GM19455 (cell line): ENCODE results near the gene PLIN4.

Experiments
- ATAC-seq: cut with Tn5 transposase; IDR thresholded peaks from one replicate; pipeline ENCODE4 v1.9.1; 2021; ENCODE audit not compliant: unreplicated experiment

PLIN4 gene

DNA sequence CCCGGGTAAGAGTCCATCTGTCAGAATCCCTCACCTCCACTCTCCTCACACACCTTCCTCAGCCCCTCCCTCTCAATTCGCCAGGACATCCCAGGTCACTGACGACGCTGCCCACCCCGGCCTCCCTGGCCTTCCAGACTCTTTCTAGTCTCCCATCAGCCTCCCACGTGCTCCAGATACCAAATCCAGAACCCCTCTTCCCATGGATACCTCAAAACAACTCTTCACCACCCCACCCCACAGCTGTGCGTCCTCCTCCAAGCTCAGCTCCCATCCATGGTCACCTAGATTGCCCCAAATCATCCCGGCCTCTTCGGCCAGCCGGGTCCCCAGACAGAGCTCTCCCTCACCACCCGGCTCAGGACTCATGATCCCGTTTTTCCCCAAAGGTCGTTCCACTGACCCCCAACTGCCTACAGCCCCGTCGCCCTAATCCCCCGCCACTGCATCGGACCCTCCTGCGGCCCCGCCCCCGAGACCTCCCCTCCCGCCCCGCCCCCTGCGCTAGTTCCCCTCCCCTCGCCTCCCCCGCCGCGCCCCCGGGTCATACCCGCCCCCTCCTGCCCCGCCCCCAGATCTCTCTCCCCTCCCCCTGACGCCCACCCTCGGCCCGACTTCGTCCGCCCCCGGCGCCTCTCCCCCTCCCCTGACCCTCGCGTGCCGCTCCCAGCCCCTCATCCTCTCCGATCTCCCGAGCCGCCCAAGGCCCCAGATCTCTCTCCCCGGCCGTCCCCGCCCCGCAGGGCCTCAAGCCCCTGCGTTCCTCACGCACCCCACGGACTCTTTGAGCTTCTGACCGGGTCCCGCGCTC lies 61.2 kb downstream of the PLIN4 start:
- peak; percentile 9 for ATAC-seq

DNA sequence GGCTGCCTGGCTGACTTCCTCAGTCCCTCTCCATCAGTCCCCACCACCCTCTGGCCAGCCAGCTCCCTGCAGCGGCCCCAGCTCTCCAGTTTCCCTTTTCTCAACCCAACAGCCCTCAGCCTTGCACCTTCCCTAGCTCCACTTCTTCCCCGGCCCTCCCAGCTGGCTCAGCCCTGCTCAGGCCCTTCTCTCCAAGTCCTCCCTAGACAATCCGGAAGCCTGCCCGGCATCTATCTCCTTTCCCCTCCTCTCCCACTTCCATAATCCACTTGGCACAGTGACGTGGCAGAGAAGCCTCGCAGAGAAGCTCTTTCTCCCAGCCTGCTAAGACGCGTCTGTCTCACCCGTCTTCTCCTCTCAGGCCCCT lies 61.8 kb downstream of the PLIN4 start:
- ATAC-seq = no peak

DNA sequence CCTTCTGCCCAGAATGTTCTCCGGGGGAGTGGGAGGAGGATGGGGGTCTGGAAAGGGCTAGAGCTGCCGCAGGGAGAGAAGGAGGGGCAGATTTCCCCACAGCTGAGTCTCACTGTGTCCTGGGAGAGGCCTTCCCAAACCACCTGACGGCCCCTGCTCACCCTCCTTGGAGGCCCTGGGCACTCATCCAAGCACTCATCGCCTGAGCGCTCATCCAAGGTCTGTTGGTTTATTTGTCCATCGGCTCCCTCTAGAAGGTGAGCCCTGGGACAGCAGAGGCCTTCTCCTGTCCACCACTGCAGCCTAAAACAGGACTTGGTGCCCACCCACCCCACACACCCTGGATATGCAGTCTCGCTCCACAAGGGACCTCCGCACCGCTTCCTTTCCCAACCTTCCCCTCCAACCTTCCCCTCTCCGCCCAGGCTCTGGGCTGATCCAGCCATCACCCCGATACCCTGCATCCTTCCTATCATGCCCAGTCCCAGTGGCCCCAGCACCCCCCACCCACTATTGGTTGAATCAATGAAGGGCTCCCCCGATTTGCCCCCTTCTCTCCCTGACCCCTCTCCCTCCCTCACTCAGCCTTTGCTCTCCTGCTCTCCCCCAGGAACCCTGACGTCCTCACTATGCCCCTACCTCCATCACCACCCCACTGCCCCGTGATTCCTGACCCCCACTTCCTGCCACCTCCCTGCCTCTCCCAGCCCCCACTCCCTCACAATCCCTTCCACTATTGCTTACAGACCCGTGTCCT lies 62.4 kb downstream of the PLIN4 start:
- ATAC-seq = no peak

DNA sequence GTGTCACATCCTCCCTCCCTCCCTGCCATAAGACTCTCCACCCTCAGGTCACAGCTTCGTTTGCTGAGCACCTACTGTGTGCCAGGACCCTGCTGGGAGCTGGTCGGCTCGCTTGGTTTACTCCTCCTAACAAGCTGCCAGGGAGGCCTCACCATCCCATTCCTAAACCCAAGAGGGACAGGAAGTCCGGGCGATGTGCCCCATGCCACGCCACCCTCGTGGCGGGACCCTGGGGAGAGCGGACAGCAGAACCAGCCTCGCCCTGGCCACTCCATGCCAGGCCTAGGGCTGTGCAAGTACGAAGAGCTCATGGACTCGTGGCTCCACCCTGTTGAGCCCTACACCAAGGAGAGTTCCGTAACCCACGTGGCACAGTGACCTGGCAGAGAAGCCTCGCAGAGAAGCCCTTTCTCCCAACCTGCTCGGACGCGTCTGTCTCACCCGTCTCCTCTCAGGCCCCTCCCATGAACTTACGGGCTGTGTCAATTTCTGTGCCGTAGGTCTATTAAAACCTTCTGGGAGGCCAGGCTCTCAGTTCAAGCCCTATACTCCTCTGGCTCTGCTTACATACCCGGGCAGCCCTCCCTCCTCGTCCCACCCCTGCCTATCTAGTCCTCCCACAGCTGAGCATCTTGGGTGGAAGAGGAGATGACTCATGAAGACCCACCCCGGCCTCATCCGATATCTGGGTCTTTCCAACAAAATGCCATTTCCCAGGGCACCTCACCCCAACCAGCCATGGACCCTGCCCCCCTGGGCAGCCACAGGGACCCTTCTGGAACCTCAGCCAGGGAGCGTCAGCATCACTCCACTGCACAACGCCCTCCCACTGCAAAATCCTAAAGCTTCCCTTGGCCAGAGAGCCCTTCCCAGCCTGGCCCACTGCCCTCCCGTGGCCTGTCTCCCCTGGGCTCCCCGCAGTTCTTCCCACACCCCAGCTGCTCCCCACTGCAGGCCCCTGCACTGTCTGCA lies 63.3 kb downstream of the PLIN4 start:
- ATAC-seq = no peak

DNA sequence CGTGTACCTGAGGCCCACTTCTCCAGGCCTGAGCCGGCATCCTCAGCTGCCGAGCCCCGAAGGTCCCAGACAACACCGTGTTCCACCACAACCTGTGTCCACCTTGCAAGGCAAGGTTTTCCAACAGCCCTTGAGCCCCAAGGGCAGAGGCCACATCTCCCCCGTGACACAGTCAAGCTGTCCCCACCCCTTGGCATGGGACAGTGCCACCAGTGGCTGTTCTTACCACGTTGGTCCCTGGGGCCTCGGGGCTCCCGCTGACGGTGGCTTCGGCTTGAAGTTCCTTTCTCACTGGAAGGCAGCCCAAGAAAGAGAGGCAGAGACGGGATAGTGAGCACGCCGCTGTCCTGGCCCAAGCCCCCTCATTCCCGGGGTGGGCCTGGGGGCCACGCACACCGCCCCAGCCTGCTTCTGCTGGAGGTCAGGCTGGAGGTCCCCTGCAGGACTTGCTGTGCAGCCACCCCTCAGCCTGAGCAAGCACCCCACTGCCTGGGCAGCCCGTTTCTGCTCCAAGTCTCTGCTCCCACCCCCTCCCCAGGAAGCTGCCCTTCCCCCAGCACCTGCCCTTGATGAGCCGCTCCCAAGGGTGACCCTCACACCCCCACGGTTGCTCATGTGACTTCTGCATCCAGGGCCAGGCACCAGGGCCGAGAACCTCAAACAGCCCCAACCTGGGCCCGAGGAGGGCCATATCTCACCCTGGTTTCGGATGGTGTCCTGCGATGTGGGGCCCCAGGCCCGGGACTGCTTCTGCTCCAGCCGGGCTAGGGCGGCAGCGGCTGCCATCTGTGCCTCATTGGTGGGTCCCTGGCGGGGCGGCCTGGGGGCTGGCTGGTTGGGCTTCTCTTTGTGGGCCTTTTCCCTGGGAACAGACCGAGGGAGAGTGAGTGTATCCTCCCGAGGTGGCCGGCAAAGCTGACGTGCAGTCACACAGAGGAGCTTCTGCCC lies 64.8 kb downstream of the PLIN4 start:
- ATAC-seq = no peak

DNA sequence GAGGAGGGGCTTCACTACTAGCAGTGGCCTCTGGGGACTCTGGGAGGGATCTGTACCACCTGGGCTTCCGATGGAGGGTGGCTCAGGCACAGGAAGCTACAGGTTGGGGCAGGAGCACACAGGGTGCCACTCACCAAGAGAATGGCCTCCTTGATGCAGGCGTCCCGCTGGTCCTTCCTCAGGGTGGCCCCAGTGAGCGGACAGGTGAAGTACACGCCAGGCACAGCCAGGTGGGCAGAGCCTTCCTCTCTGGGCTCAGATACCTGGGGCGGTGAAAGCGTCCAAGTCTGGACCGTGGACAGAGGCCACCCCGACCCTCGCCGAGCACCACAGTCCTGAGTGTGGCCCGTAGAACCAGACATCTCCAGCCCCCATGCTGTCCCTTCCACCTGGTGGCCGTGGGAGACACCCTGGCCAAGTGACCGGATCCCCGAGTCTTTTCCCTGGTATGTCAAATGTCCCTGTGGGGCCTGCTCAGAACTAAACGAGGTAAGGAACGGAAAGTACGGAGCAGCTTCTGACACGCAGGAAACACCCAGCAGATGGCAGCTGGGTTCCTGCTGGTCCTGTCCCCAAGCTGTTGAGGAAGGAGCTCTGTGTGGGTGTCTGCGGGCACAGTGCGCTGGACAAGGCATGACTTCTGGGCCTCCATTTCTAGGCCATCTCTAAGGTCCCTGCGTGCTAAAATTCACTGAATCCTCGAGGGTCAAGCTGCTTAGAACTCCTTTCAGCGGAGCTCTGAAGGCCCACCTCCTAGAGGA lies 65.9 kb downstream of the PLIN4 start:
- no peak for ATAC-seq
